ENCODE results near the gene MED9. TPM values are rescaled to one million over a fixed set of nuclear protein-coding genes. Genes with fewer than 3 reads are reported as not detected.

MED9 gene
- total and polyA plus RNA-seq, 2 of the 4 experiments (the other 2 are of a cell fraction), result 6.1 to 10.1 TPM

DNA sequence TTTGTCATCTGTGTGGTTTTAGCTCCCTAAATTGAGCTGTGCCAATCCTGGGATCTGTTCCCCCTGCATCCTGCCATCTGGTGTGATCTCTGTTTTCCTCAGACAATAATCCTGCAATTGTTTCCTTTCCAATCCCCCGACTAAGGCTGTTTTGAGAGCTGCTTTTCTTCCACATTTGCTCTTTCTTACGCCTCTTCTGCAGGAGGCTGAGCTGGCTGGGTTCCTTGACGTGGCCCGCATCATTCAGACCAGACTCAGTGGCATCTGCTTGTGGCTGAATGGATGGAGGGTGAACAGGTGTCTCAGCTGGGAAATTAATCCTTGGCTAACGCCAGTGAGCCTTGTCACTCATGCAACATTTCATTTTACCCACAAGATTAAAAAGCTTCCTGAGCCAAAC lies 9.8 kb upstream of the MED9 start:
- TF ChIP-seq MAFK (IDR thresholded peaks at IDR 0.05; ENCODE audit: low read depth, low read length), result no peak
- no TSS peak for BruUV-seq (replicated peaks)
- no peak overlapping the region for H3K23ac ChIP-seq (ENCODE audit: low read depth, low read length)
- H4K8ac ChIP-seq (ENCODE audit: low read depth in 2 of 2, low read length in 2 of 2), result no peak overlapping the region
- no peak overlapping the region for H3K14ac ChIP-seq (replicated peaks; ENCODE audit: low read depth, low read length)
- no peak overlapping the region for H3K4me2 ChIP-seq (ENCODE audit: low read depth, low read length)
- H3K9ac ChIP-seq (ENCODE audit: low read depth, low read length), result no peak overlapping the region
- no peak overlapping the region for H3K4ac ChIP-seq (ENCODE audit: low read depth, low read length)
- peaks cover 3% of the 10 kb centered on the region; the same call in 1 of the 2 replicates for H3K4me1 ChIP-seq (ENCODE audit: control insufficient read depth, insufficient read depth, low read length)
- no peak overlapping the region for H3K18ac ChIP-seq (ENCODE audit: low read depth, low read length)
- H3K27ac ChIP-seq (ENCODE audit: insufficient read depth, low read length), result no peak overlapping the region
- no peak overlapping the region for H2BK15ac ChIP-seq (ENCODE audit: low read depth, low read length)
- H2BK20ac ChIP-seq (ENCODE audit: low read depth, low read length), result no peak overlapping the region
- intact Hi-C loops (cut with micrococcal nuclease), result no loop called here
- no peak overlapping the region for H3K4me3 ChIP-seq (ENCODE audit: insufficient read depth, low read depth, low read length)
- no peak overlapping the region for H2BK120ac ChIP-seq (ENCODE audit: low read depth, low read length)
- 40% methylated on average over 1 of the region's 5 CpGs; no CpG with 5 or more reads in 1 of the 2 experiments for WGBS, 2 experiments (ENCODE audit: extremely low coverage in 2 of 2, insufficient read length in 1 of 2)
- H4K91ac ChIP-seq (ENCODE audit: insufficient read depth, low read depth, low read length), result no peak overlapping the region
- H2AFZ ChIP-seq (replicated peaks; ENCODE audit: low read length, poor library complexity), result no peak overlapping the region
- ChIA-PET CTCF (no interaction called here), POLR2A (ENCODE audit: unreplicated experiment) (interaction anchor here (0.5 kb wide), 1 partner anchor 77 kb away, joined by 3 read pairs; no protein-coding TSS in a partner anchor)
- H3K36me3 ChIP-seq (ENCODE audit: control insufficient read depth, insufficient read depth, low read length), result no peaks in the 10 kb centered on the region
- ATAC-seq (ENCODE audit: low read depth), result no peak
- no peak overlapping the region for H2BK5ac ChIP-seq (ENCODE audit: low read depth, low read length, poor library complexity, severe bottlenecking)
- H2AK5ac ChIP-seq (ENCODE audit: low read depth, low read length), result no peak overlapping the region
- in situ Hi-C loops (cut with MboI; ENCODE audit: low sequenced_read_pairs), result no loop called here
- no peaks in the 10 kb centered on the region for H3K79me1 ChIP-seq (ENCODE audit: low read depth in 1 of 2, low read length in 2 of 2)
- no peaks in the 10 kb centered on the region for H3K9me1 ChIP-seq (ENCODE audit: insufficient read depth, low read length)
- H3K27me3 ChIP-seq (ENCODE audit: control insufficient read depth, insufficient read depth, low read length), result peaks cover 51% of the 10 kb centered on the region
- no peaks in the 10 kb centered on the region for H4K20me1 ChIP-seq (ENCODE audit: insufficient read depth, low read length)
- H3K56ac ChIP-seq (ENCODE audit: extremely low read depth, insufficient read depth, low read length), result no peak overlapping the region
- H3K9me3 ChIP-seq (ENCODE audit: control insufficient read depth, insufficient read depth, low read length), result no peaks in the 10 kb centered on the region
- no peak overlapping the region for H2AK9ac ChIP-seq (replicated peaks; ENCODE audit: low read depth, low read length, poor library complexity)
- no peak for DNase-seq
- H4K5ac ChIP-seq (ENCODE audit: low read depth, low read length), result no peak overlapping the region
- dilution Hi-C loops (cut with HindIII; ENCODE audit: low sequenced_read_pairs, unreplicated experiment), result no loop called here
